SW480 (cell line): Measurements from ENCODE around the gene OR2M3.
"Not testable (repeated sequence)": the region's sequence is repeated elsewhere in the genome, so short reads cannot be mapped to it uniquely, and the experiment has no call there.

Experiments
- DNase-seq: peaks from one replicate; pipeline ENCODE4 v3.0.0-alpha.2; 2016; ENCODE audit warnings: low spot score

OR2M3 gene, protein sequence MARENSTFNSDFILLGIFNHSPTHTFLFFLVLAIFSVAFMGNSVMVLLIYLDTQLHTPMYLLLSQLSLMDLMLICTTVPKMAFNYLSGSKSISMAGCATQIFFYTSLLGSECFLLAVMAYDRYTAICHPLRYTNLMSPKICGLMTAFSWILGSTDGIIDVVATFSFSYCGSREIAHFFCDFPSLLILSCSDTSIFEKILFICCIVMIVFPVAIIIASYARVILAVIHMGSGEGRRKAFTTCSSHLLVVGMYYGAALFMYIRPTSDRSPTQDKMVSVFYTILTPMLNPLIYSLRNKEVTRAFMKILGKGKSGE

GRCh38 chr1:248196965-248197364, at the start of gene OR2M3:
Gene OR2M3 (plus strand): TSS chr1:248197265. CDS start chr1:248203068, 5,803 bp downstream.
- DNase-seq = no peak

- DNase-seq = no peak
These were observed 44.8 kb upstream of the OR2M3 start for GRCh38 chr1:248152056-248152827.

- DNase-seq = no peak
These were observed 41.1 kb upstream of the OR2M3 start for GRCh38 chr1:248155927-248156326.

- DNase-seq = no peak
These were observed 38.3 kb upstream of the OR2M3 start for GRCh38 chr1:248158758-248159157.

GRCh38 chr1:248164031-248164430, 33.0 kb upstream of the OR2M3 start:
- no peak for DNase-seq

GRCh38 chr1:248165186-248165585, 31.9 kb upstream of the OR2M3 start:
- no peak for DNase-seq

- DNase-seq = no peak
These were observed 22.5 kb upstream of the OR2M3 start, which contains the start of gene OR2M2 for GRCh38 chr1:248174521-248174920. Gene OR2M2 (plus strand): TSS chr1:248174821. CDS start chr1:248179986, 5,165 bp downstream.

DNA sequence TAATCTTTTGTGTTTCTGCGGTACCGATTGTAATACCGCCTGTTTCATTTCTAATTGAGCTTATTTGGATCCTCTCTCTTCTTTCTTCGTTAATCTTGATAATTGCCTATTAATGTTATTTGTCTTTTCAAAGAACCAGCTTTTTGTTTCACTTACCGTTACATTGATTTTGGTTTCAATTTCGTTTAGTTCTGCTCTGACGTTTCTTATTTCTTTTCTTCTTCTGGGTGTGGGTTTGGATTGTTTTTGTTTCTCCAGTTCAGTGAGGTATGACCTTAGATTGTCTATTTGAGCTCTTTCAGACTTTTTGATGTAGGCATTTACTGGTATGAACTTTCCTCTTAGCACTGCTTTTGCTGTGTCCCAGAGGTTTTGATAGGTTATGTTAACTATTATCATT, 13.1 kb upstream of the OR2M3 start:
- DNase-seq = no peak

DNA sequence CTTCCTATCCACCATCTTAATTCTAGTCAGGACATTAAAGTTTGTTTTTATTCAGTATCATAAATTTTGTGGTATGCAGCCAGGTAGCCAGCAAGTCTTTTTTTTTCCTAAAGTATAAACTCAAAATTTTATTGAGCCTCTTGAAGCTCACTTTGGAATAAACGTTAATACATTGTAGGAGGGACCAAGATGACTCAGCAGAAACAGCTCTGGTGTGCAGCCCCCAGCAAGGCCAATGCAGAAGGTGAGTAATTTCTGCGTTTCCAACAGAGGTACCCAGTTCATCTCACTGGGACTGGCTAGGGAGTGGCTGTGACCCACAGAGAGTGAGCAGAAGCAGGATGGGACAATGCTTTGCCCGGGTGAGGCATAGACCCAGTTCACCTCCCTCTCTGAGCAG, 9.7 kb upstream of the OR2M3 start:
- no peak for DNase-seq

DNA sequence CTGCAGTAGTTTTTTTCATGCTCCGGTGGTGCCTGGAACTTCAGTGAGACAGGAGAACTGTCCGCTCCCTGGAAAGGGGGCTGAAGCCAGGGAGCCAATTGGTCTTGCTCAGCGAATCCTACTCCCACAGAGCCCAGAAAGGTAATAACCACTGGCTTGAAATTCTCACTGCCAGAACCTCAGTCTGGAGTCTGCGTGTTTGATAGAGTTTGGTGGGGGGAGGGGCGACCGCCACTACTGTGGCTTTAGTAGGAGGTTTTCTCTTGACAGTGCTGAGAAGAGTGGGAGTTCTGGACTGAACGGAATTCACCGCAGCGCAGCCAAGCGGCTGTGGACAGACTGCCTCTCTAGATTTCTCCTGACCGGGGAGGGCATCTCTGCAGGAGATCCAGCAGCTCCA, 8.0 kb upstream of the OR2M3 start:
- no peak for DNase-seq

GRCh38 chr1:248194117-248194516, 2.9 kb upstream of the OR2M3 start:
- no peak for DNase-seq

- no peak for DNase-seq
These were observed 18.8 kb downstream of the OR2M3 start for GRCh38 chr1:248215880-248216279.

DNA sequence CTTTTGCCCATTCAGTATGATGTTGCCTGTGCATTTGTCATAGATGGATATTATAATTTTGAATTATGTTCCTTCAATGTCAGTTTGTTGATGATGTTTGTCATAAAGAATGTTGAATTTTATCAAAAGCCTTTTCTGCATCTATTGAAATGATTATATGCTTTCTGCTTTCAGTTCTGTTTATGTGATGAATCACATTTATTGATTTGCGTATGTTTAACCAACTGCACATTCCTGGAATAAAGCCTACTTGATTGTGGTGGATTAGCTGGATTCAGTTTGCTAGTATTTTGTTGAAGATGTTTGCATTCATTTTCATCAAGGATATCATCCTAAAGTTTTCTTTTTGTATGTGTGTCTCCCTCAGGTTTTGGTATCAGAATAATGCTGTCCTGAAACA, 28.5 kb downstream of the OR2M3 start:
- DNase-seq = no peak

DNA sequence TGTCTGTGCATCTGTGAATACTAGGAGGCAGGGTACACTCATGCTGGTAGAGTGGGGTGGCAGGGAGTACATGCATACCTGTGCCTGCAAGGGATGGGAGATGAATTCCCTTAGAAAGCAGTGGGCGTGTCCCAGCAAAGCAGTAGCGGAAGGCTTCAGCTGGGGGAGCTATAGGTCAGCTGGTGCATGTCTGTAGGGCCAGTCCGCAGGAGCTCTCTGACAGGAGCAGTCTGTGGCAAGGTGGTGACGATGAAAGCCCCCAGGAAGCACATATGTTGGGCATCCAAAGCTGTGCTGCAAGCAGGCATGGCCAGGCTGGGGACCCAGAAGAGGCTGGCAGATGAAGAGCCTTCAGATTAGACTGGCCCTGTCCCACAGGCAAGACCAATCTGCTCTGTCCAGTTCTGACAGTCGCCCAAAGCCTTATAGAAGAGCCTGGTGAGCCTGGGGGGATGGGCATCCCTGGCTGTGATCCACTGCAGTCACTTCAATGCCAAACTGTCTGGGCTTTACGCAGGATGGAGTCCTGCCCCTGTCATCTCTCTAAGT, 32.4 kb downstream of the OR2M3 start:
- peak; percentile 29 for DNase-seq

- no peak for DNase-seq
These were observed 34.1 kb downstream of the OR2M3 start, which contains the start of gene OR2M4 for GRCh38 chr1:248231117-248231516. Gene OR2M4 (plus strand): TSS chr1:248231417. CDS start chr1:248238929, 7,512 bp downstream.

DNA sequence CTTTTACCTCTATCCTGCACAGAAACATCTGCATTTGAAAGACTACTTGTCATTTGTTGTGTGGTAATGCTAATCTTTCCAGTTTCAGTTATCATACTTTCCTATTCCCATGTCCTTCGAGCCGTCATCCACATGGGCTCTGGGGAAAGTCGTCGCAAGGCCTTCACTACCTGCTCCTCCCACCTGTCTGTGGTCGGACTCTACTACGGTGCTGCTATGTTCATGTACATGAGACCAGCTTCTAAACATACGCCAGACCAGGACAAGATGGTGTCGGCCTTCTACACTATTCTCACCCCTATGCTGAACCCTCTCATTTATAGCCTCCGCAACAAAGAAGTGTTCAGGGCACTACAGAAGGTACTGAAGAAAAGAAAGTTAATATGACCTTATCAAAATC, 42.4 kb downstream of the OR2M3 start:
- no peak for DNase-seq

GRCh38 chr1:248243204-248243603, 46.1 kb downstream of the OR2M3 start:
- peak; percentile 53 for DNase-seq

DNA sequence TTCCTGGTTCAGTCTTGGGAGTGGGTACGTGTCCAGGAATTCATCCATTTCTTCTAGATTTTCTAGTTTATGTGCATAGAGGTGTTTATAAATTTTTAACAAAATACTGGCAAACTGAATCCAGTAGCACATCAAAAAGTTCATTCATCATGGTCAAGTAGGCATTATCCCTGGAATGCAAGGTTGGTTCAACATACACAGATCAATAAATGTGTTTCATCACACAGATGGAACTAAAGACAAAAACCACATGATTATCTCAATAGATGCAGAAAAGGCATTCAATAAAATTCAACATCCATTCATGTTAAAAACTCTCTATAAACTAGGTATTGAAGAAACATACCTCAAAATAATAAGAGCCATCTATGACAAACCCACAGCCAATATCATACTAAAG, 62.2 kb downstream of the OR2M3 start:
- not testable (repeated sequence) for DNase-seq
